GM21515 (cell line): ENCODE results near the gene NR3C2.

ENCODE experiments used
- ATAC-seq: cut with Tn5 transposase; IDR thresholded peaks from one replicate; pipeline ENCODE4 v1.9.1; 2021; ENCODE audit not compliant: unreplicated experiment

Gene NR3C2

GRCh38 chr4:148441986-148442831, at the start of gene NR3C2:
NR3C2 (minus strand) TSS chr4:148442414.
- peak; percentile 99 for ATAC-seq

GRCh38 chr4:148487181-148487580, 45.0 kb upstream of the NR3C2 start:
- ATAC-seq = no peak

GRCh38 chr4:148481636-148482035, 39.4 kb upstream of the NR3C2 start:
- ATAC-seq = no peak

- no peak for ATAC-seq
Measured at GRCh38 chr4:148477276-148477675, 35.1 kb upstream of the NR3C2 start.

- no peak for ATAC-seq
Measured at GRCh38 chr4:148469938-148470337, 27.7 kb upstream of the NR3C2 start.

GRCh38 chr4:148454835-148455234, 12.6 kb upstream of the NR3C2 start:
- no peak for ATAC-seq

- no peak for ATAC-seq
Measured at GRCh38 chr4:148453833-148454232, 11.6 kb upstream of the NR3C2 start.

GRCh38 chr4:148452970-148453369, 10.8 kb upstream of the NR3C2 start:
- no peak for ATAC-seq

GRCh38 chr4:148449921-148450320, 7.7 kb upstream of the NR3C2 start:
- no peak for ATAC-seq

GRCh38 chr4:148448141-148448540, 5.9 kb upstream of the NR3C2 start:
- no peak for ATAC-seq

- ATAC-seq = no peak
Measured at GRCh38 chr4:148447681-148448080, 5.5 kb upstream of the NR3C2 start.

GRCh38 chr4:148445860-148446330, 3.7 kb upstream of the NR3C2 start:
- no peak for ATAC-seq

GRCh38 chr4:148445071-148445859, 3.1 kb upstream of the NR3C2 start:
- ATAC-seq = no peak

GRCh38 chr4:148444296-148445070, 2.3 kb upstream of the NR3C2 start:
- no peak for ATAC-seq

GRCh38 chr4:148443512-148444295, 1.5 kb upstream of the NR3C2 start:
- ATAC-seq = no peak

- no peak for ATAC-seq
Measured at GRCh38 chr4:148442832-148443511, 758 bp upstream of the NR3C2 start.

- no peak for ATAC-seq
Measured at GRCh38 chr4:148441624-148441985, 609 bp downstream of the NR3C2 start.

- ATAC-seq = no peak
Measured at GRCh38 chr4:148438047-148438446, 4.2 kb downstream of the NR3C2 start.

GRCh38 chr4:148437439-148437838, 4.8 kb downstream of the NR3C2 start:
- ATAC-seq = no peak

- no peak for ATAC-seq
Measured at GRCh38 chr4:148436512-148436911, 5.7 kb downstream of the NR3C2 start.
